ENCODE measurements around the gene FCER1A.

DNA sequence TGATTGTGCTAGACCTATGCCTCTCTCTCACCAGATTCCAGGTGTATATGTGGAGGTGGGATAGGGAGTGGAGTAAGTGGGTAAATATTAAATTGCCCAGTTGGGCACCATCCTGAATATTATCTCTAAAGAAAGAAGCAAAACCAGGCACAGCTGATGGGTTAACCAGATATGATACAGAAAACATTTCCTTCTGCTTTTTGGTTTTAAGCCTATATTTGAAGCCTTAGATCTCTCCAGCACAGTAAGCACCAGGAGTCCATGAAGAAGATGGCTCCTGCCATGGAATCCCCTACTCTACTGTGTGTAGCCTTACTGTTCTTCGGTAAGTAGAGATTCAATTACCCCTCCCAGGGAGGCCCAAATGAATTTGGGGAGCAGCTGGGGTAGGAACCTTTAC is at the start of gene FCER1A:
- TF ChIP-seq POLR2A (IDR thresholded peaks at IDR 0.05) = no peak
- TF ChIP-seq, protein P1, sequence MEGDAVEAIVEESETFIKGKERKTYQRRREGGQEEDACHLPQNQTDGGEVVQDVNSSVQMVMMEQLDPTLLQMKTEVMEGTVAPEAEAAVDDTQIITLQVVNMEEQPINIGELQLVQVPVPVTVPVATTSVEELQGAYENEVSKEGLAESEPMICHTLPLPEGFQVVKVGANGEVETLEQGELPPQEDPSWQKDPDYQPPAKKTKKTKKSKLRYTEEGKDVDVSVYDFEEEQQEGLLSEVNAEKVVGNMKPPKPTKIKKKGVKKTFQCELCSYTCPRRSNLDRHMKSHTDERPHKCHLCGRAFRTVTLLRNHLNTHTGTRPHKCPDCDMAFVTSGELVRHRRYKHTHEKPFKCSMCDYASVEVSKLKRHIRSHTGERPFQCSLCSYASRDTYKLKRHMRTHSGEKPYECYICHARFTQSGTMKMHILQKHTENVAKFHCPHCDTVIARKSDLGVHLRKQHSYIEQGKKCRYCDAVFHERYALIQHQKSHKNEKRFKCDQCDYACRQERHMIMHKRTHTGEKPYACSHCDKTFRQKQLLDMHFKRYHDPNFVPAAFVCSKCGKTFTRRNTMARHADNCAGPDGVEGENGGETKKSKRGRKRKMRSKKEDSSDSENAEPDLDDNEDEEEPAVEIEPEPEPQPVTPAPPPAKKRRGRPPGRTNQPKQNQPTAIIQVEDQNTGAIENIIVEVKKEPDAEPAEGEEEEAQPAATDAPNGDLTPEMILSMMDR (IDR thresholded peaks at IDR 0.05) = no peak
